Body of pancreas (tissue), 4 donors: ENCODE measurements around the gene CDHR1. TPM values are rescaled to one million over a fixed set of nuclear protein-coding genes. Genes with fewer than 3 reads are reported as not detected.

ENCODE experiments used
- ATAC-seq: fragments of 150-250 bp; one replicate; pipeline ENCODE4 v1.9.1; 2016
- DNase-seq, 4 donors: peaks; one replicate each; pipeline ENCODE4 v3.0.0-alpha.2; 2019
- H3K27ac ChIP-seq, 4 donors: fragments of 200-600 bp; sonication (generic); 1 replicate in 3 of 4; 2 replicates in 1 of 4; pipeline versions ENCODE4 v1.5.1 to v1.6.1; 2016 to 2019; ENCODE audit warnings: mild to moderate bottlenecking in 1 of 4, mixed read lengths in 1 of 4, moderate library complexity in 1 of 4
- H3K27me3 ChIP-seq, 2 donors: fragments of 200-600 bp; sonication (generic); one replicate each; pipeline ENCODE4 v1.6.0; 2016; ENCODE audit warnings: mild to moderate bottlenecking in 1 of 2
- H3K36me3 ChIP-seq, 2 donors: fragments of 200-600 bp; sonication (generic); replicated peaks in 1 of 2; 2 replicates each; pipeline ENCODE4 v1.5.1; 2016; ENCODE audit warnings: low read depth in 2 of 2; ENCODE audit not compliant: insufficient read depth in 1 of 2
- H3K4me1 ChIP-seq: fragments of 200-600 bp; sonication (generic); one replicate; pipeline ENCODE4 v1.6.0; 2016
- H3K4me3 ChIP-seq, 2 donors: fragments of 200-600 bp; sonication (generic); 1 replicate in 1 of 2; 2 replicates in 1 of 2; pipeline ENCODE4 v1.5.1; 2016 to 2019
- H3K9me3 ChIP-seq, 3 donors: fragments of 200-600 bp; sonication (generic); 1 replicate in 2 of 3; 2 replicates in 1 of 3; pipeline ENCODE4 v1.5.1; 2016
- CTCF ChIP-seq, 7 experiments: fragments of 450-650 bp in 4 of 7; fragments of 200-600 bp in 3 of 7; sonication (generic) in 3 of 7; IDR thresholded peaks; one replicate each; pipeline ENCODE4 v1.5.1; 2016 to 2019; ENCODE audit warnings: antibody characterized with exemption in 7 of 7
- POLR2A ChIP-seq, 3 donors: fragments of 450-650 bp; IDR thresholded peaks; one replicate each; pipeline ENCODE4 v1.6.1; 2016; ENCODE audit warnings: antibody characterized with exemption in 3 of 3, mild to moderate bottlenecking in 2 of 3
- WGBS, 2 donors: methylation state at CpG; one replicate each; pipeline ENCODE4 v1.1.5; 2017; 5-methylcytosine and 5-hydroxymethylcytosine counted together
- intact Hi-C: fragments of 100-400 bp; cut with DNase I; formaldehyde crosslinking; loops from one replicate; pipeline ENCODE4 v1.15.1; 2023
- total RNA-seq, 2 donors: library from RNA; depleted of rRNA; stranded (reverse); fragments of >200 nt; gene quantifications; one replicate each; pipeline ENCODE4 v1.1.0, GENCODE V29; 2016

The CDHR1 gene
- total RNA-seq, 2 donors from 2014 or later, result 0.26 TPM; not detected in 1

DNA sequence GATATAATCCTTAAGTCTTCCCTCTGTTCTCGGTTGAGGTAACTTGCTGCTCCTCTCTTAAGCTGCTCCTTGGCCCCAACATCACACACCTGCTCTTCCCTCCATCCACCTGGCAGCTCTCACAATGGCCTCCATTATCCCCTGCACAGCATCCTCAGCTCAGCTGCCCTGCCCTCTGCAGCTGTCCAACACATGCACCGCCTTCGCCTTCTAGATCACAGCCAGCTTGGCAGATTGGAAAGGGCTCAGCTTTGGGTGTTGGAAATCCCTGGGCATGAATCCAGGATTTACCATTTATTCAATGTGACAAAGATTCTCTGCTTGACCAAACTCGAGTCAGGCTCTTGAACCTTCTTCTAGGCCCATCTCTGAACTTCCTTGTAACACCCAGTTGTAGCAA lies 71.1 kb downstream of the CDHR1 start:
- H3K4me1 ChIP-seq, result no peaks in the 10 kb centered on the region
- H3K27me3 ChIP-seq, result no peaks in the 10 kb centered on the region
- ATAC-seq, result no peak
- no peaks in the 10 kb centered on the region for H3K9me3 ChIP-seq
- 65 to 74% methylated on average over 4 of the region's 4 CpGs for WGBS, 2 donors
- intact Hi-C loops, result loop anchor here (10.0 kb wide), 1 partner anchor 109 kb away; no protein-coding TSS in a partner anchor
- no peak for DNase-seq
- TF ChIP-seq CTCF (IDR thresholded peaks at IDR 0.05), result no peak
- TF ChIP-seq POLR2A (IDR thresholded peaks at IDR 0.05), result no peak
- no peak overlapping the region for H3K4me3 ChIP-seq
- H3K36me3 ChIP-seq, result no peaks in the 10 kb centered on the region
- H3K27ac ChIP-seq, result no peak overlapping the region

- peak; percentile 20 to 58 (median 36) for DNase-seq
- Histone ChIP-seq H3K4me3 (no peak overlapping the region), H3K36me3 (no peaks in the 10 kb centered on the region), H3K27ac (no peak overlapping the region), H3K4me1 (no peaks in the 10 kb centered on the region), H3K9me3 (no peaks in the 10 kb centered on the region), H3K27me3 (no peaks in the 10 kb centered on the region)
- TF ChIP-seq POLR2A (IDR thresholded peaks at IDR 0.05), result no peak
- TF ChIP-seq CTCF (IDR thresholded peaks at IDR 0.05), result peak in 6 of 7 experiments; percentile 11 to 34 (median 28)
- no peak for ATAC-seq
- WGBS, 2 donors, result 35 to 50% methylated on average over 7 of the region's 7 CpGs
- intact Hi-C loops, result loop anchor here (10.0 kb wide), 1 partner anchor 107 kb away; no protein-coding TSS in a partner anchor
Measured at GRCh38 chr10:84267503-84268126, 73.3 kb downstream of the CDHR1 start.

DNA sequence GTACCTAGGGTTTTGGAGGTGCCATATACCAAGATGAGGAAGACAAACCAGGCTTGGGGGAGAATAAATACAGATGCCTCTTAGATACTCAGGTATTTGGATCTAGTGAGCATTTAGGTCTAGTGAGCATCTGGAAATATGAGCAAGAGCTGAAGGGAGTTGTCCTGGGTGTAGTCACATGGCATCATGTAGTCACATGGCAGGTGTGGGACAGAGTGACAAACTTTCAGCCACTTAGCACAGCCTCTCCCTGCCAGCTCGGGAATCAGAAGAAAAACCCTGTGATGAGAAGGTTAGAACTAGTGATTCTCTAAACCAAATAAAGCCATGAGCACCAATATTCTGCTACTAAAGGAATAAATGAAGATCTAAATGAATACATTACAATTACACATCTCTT lies 74.8 kb downstream of the CDHR1 start:
- no peaks in the 10 kb centered on the region for H3K36me3 ChIP-seq
- H3K4me1 ChIP-seq, result no peaks in the 10 kb centered on the region
- DNase-seq (no peak), ATAC-seq (no peak)
- no peak overlapping the region for H3K4me3 ChIP-seq
- H3K27me3 ChIP-seq, result no peaks in the 10 kb centered on the region
- WGBS, 2 donors, result 67 to 68% methylated on average over 1 of the region's 1 CpG
- TF ChIP-seq CTCF (IDR thresholded peaks at IDR 0.05), result no peak
- no peak for TF ChIP-seq POLR2A (IDR thresholded peaks at IDR 0.05)
- H3K27ac ChIP-seq, result no peak overlapping the region
- no peaks in the 10 kb centered on the region for H3K9me3 ChIP-seq
- intact Hi-C loops, result loop anchor here (10.0 kb wide), 1 partner anchor 106 kb away; no protein-coding TSS in a partner anchor

Other genes starting within 250 kb of the CDHR1 start
- gene GHITM, start 55.0 kb upstream of the CDHR1 start, total RNA-seq, result 10 to 100 TPM; 52.1 to 55.5 TPM
- gene GPR15LG, start 20.7 kb upstream of the CDHR1 start, total RNA-seq, result not detected
- gene LRIT2, start 31.0 kb downstream of the CDHR1 start, total RNA-seq, result not detected
- not detected for gene LRIT1, start 47.0 kb downstream of the CDHR1 start, total RNA-seq
- gene RGR, start 50.5 kb downstream of the CDHR1 start, total RNA-seq, result not detected
- 10 to 100 TPM; 14.5 to 20.0 TPM for gene CCSER2, start 134.1 kb downstream of the CDHR1 start, total RNA-seq